Measurements from ENCODE around the gene NUMA1. TPM values are rescaled to one million over a fixed set of nuclear protein-coding genes. Genes with fewer than 3 reads are reported as not detected.
A peak's percentile ranks its signal among the peaks of the same experiment; 100 is the strongest.

NUMA1 gene
- total and polyA plus RNA-seq, 9 of the 15 experiments (the other 6 are each of a cell fraction or from before 2014, with no cell fraction given) = 4.1 to 104 (median 51.2) TPM

DNA sequence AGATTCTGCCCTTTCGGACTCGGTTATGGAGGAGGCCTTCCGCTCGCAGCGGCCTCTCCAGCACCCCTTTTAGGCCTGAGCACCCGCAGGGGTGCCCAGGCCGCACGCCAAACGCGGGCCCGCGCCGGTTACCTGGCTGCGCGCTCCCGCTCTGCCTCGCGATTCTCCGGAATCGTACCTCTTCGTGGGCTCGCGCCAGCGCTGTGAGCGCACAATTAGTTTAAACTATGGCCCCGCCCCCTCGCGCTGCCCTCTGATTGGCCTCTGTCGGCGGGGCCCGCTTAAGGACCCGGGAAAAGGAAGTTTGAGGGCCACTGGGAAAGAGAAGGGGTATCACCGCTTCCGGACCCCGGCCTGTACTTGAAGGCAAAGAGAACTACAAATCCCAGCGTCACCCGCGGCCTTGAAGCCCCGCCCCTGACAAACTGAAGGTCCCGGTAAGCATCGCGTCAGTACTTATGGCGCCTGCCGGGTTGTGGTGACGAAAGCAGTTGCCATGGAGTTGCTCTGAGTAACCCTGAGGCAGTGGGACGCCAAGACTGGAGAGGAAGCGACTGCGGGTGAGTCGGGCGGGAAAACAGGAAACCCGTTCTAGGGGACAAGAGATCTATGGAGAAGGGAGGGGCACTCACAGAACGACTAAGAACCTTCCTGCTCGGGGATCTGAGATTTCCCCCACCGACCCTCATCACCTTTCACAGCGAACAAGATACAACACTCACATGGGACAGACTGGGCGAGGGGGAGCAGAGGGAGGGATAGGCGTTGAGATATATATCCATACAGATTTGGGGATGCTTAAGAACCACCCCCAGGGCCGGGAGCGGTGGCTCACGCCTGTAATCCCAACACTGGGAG, at the start of gene NUMA1, which contains the start of gene LRRC51 (continued):
- TF ChIP-seq, protein P1, sequence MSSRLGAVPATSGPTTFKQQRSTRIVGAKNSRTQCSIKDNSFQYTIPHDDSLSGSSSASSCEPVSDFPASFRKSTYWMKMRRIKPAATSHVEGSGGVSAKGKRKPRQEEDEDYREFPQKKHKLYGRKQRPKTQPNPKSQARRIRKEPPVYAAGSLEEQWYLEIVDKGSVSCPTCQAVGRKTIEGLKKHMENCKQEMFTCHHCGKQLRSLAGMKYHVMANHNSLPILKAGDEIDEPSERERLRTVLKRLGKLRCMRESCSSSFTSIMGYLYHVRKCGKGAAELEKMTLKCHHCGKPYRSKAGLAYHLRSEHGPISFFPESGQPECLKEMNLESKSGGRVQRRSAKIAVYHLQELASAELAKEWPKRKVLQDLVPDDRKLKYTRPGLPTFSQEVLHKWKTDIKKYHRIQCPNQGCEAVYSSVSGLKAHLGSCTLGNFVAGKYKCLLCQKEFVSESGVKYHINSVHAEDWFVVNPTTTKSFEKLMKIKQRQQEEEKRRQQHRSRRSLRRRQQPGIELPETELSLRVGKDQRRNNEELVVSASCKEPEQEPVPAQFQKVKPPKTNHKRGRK (tag; IDR thresholded peaks at IDR 0.05) = no peak
- TF ChIP-seq, protein P2, sequence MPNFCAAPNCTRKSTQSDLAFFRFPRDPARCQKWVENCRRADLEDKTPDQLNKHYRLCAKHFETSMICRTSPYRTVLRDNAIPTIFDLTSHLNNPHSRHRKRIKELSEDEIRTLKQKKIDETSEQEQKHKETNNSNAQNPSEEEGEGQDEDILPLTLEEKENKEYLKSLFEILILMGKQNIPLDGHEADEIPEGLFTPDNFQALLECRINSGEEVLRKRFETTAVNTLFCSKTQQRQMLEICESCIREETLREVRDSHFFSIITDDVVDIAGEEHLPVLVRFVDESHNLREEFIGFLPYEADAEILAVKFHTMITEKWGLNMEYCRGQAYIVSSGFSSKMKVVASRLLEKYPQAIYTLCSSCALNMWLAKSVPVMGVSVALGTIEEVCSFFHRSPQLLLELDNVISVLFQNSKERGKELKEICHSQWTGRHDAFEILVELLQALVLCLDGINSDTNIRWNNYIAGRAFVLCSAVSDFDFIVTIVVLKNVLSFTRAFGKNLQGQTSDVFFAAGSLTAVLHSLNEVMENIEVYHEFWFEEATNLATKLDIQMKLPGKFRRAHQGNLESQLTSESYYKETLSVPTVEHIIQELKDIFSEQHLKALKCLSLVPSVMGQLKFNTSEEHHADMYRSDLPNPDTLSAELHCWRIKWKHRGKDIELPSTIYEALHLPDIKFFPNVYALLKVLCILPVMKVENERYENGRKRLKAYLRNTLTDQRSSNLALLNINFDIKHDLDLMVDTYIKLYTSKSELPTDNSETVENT (CRISPR knock-in tag; IDR thresholded peaks at IDR 0.05) = peak; percentile 38; the same call in 1 of the 2 replicates
- TF ChIP-seq, protein P3, sequence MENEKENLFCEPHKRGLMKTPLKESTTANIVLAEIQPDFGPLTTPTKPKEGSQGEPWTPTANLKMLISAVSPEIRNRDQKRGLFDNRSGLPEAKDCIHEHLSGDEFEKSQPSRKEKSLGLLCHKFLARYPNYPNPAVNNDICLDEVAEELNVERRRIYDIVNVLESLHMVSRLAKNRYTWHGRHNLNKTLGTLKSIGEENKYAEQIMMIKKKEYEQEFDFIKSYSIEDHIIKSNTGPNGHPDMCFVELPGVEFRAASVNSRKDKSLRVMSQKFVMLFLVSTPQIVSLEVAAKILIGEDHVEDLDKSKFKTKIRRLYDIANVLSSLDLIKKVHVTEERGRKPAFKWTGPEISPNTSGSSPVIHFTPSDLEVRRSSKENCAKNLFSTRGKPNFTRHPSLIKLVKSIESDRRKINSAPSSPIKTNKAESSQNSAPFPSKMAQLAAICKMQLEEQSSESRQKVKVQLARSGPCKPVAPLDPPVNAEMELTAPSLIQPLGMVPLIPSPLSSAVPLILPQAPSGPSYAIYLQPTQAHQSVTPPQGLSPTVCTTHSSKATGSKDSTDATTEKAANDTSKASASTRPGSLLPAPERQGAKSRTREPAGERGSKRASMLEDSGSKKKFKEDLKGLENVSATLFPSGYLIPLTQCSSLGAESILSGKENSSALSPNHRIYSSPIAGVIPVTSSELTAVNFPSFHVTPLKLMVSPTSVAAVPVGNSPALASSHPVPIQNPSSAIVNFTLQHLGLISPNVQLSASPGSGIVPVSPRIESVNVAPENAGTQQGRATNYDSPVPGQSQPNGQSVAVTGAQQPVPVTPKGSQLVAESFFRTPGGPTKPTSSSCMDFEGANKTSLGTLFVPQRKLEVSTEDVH (IDR thresholded peaks at IDR 0.05; ENCODE audit: low read depth, partially characterized antibody) = peak; percentile 79
- TF ChIP-seq SNIP1 (IDR thresholded peaks at IDR 0.05; ENCODE audit: low read depth) = no peak
- no peak for TF ChIP-seq PML (IDR thresholded peaks at IDR 0.05; ENCODE audit: low read length)
- TF ChIP-seq CTBP1 (IDR thresholded peaks at IDR 0.05; ENCODE audit: borderline replicate concordance) = peak; percentile 37; the same call in 1 of the 2 replicates
- TF ChIP-seq, protein P4, sequence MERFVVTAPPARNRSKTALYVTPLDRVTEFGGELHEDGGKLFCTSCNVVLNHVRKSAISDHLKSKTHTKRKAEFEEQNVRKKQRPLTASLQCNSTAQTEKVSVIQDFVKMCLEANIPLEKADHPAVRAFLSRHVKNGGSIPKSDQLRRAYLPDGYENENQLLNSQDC (CRISPR knock-in tag; IDR thresholded peaks at IDR 0.05) = no peak
- TF ChIP-seq, protein P5, sequence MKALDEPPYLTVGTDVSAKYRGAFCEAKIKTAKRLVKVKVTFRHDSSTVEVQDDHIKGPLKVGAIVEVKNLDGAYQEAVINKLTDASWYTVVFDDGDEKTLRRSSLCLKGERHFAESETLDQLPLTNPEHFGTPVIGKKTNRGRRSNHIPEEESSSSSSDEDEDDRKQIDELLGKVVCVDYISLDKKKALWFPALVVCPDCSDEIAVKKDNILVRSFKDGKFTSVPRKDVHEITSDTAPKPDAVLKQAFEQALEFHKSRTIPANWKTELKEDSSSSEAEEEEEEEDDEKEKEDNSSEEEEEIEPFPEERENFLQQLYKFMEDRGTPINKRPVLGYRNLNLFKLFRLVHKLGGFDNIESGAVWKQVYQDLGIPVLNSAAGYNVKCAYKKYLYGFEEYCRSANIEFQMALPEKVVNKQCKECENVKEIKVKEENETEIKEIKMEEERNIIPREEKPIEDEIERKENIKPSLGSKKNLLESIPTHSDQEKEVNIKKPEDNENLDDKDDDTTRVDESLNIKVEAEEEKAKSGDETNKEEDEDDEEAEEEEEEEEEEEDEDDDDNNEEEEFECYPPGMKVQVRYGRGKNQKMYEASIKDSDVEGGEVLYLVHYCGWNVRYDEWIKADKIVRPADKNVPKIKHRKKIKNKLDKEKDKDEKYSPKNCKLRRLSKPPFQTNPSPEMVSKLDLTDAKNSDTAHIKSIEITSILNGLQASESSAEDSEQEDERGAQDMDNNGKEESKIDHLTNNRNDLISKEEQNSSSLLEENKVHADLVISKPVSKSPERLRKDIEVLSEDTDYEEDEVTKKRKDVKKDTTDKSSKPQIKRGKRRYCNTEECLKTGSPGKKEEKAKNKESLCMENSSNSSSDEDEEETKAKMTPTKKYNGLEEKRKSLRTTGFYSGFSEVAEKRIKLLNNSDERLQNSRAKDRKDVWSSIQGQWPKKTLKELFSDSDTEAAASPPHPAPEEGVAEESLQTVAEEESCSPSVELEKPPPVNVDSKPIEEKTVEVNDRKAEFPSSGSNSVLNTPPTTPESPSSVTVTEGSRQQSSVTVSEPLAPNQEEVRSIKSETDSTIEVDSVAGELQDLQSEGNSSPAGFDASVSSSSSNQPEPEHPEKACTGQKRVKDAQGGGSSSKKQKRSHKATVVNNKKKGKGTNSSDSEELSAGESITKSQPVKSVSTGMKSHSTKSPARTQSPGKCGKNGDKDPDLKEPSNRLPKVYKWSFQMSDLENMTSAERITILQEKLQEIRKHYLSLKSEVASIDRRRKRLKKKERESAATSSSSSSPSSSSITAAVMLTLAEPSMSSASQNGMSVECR (CRISPR knock-in tag; IDR thresholded peaks at IDR 0.05) = 0 out of 2 replicates have a peak, but pooled peaks have one; percentile 51
- TF ChIP-seq PYGO2 (tag; IDR thresholded peaks at IDR 0.05) = no peak
- TF ChIP-seq, protein P6, sequence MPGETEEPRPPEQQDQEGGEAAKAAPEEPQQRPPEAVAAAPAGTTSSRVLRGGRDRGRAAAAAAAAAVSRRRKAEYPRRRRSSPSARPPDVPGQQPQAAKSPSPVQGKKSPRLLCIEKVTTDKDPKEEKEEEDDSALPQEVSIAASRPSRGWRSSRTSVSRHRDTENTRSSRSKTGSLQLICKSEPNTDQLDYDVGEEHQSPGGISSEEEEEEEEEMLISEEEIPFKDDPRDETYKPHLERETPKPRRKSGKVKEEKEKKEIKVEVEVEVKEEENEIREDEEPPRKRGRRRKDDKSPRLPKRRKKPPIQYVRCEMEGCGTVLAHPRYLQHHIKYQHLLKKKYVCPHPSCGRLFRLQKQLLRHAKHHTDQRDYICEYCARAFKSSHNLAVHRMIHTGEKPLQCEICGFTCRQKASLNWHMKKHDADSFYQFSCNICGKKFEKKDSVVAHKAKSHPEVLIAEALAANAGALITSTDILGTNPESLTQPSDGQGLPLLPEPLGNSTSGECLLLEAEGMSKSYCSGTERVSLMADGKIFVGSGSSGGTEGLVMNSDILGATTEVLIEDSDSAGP (CRISPR knock-in tag; IDR thresholded peaks at IDR 0.05) = no peak
- TF ChIP-seq HNRNPL (IDR thresholded peaks at IDR 0.05; ENCODE audit: low read depth, low read length) = no peak

Data from K562 (cell line).